Adrenal gland (tissue), 12 donors: ENCODE data around the gene CYP11A1. TPM values are rescaled to one million over a fixed set of nuclear protein-coding genes. Genes with fewer than 3 reads are reported as not detected.

Experiments
- DNase-seq, 7 donors: peaks; one replicate each; pipeline ENCODE4 v3.0.0-alpha.2; 2019 to 2020
- H3K27ac ChIP-seq, 5 donors: fragments of 200-600 bp; sonication (generic) in 4 of 5; 1 replicate in 3 of 5; 2 replicates in 2 of 5; pipeline versions ENCODE4 v1.5.1 to v1.8.0; 2016 to 2020; ENCODE audit warnings: mild to moderate bottlenecking in 1 of 5
- H3K27me3 ChIP-seq: fragments of 200-600 bp; 2 replicates; pipeline ENCODE4 v1.8.0; 2021
- H3K36me3 ChIP-seq, 2 donors: fragments of 200-600 bp; replicated peaks in 1 of 2; 1 replicate in 1 of 2; 2 replicates in 1 of 2; pipeline versions ENCODE4 v1.5.1 to v1.8.0; 2018 to 2022
- H3K4me1 ChIP-seq, 2 donors: fragments of 200-600 bp; replicated peaks in 1 of 2; 1 replicate in 1 of 2; 2 replicates in 1 of 2; pipeline versions ENCODE4 v1.5.1 to v1.8.0; 2018 to 2021
- H3K4me3 ChIP-seq, 4 donors: fragments of 200-600 bp; sonication (generic) in 3 of 4; one replicate each; pipeline ENCODE4 v1.5.1; 2016 to 2018
- H3K9me3 ChIP-seq, 3 donors: fragments of 200-600 bp; sonication (generic) in 1 of 3; replicated peaks in 1 of 3; 1 replicate in 2 of 3; 2 replicates in 1 of 3; pipeline versions ENCODE4 v1.5.1 to v1.8.0; 2016 to 2021
- POLR2A ChIP-seq, 2 donors: fragments of 450-650 bp; IDR thresholded peaks; one replicate each; pipeline ENCODE4 v1.6.1; 2017; ENCODE audit warnings: antibody characterized with exemption in 2 of 2, mild to moderate bottlenecking in 2 of 2, moderate library complexity in 1 of 2
- intact Hi-C, 2 donors: fragments of 100-400 bp; cut with DNase I; formaldehyde crosslinking; loops; one replicate each; pipeline versions ENCODE4 v1.14.1 to v1.15.0; 2022 to 2023
- microRNA-seq, 3 donors: library from miRNA; unstranded; fragments of <30 nt; microRNA quantifications; one replicate each; pipeline ENCODE4, GENCODE V29; 2017 to 2020
- polyA plus RNA-seq, 3 donors: library from polyadenylated mRNA; stranded (reverse); fragments of 200-250 nt in 2 of 3; fragments of 350-450 nt in 1 of 3; fragmentation: Illumina TruSeq in 1 of 3; extraction: RNeasy Lipid Tissue Mini Kit (QIAGEN cat#74804) in 1 of 3; gene quantifications; one replicate each; pipeline ENCODE4 v1.2.3, GENCODE V29; 2013 to 2014
- small RNA-seq, 2 donors: library from RNA; depleted of rRNA; stranded (forward); fragments of <200 nt; gene quantifications; one replicate each; pipeline ENCODE3, GENCODE V24; 2016
- total RNA-seq, 9 donors: library from RNA; depleted of rRNA in 4 of 9; stranded (reverse); fragments of >200 nt in 4 of 9; fragments of 120-200 nt in 1 of 9; fragmentation: NEBNext Ultra II Directional in 1 of 9; extraction: Animal tissue kit (Norgen Biotek cat#: 25700) in 1 of 9; gene quantifications; one replicate each; pipeline versions ENCODE4 v1.1.0 to v1.2.4, GENCODE V29; 2013 to 2023
- TF ChIP-seq, protein P1 (sequence below), 6 experiments: fragments of 450-650 bp in 4 of 6; fragments of 200-600 bp in 2 of 6; sonication (generic) in 1 of 6; IDR thresholded peaks; 1 replicate in 5 of 6; 2 replicates in 1 of 6; pipeline versions ENCODE4 v1.5.1 to v1.8.0; 2016 to 2021; ENCODE audit warnings: antibody characterized with exemption in 6 of 6, mild to moderate bottlenecking in 2 of 6, moderate library complexity in 1 of 6
- donor health status: healthy with polysubstance abuse.
- donor health status: Bipolar disorder and iron deficiency.
- donor health status: DM: yes; HTN: yes; CAD: no.
- donor health status: DM: no; HTN: no; CAD: no.
- donor health status: DM: no; HTN: no; CAD: no.
- donor health status: DM: yes; HTN: yes; CAD: no.

Gene CYP11A1
- total and polyA plus RNA-seq, 12 donors: 233 to 5,219 (median 1,366) TPM

DNA sequence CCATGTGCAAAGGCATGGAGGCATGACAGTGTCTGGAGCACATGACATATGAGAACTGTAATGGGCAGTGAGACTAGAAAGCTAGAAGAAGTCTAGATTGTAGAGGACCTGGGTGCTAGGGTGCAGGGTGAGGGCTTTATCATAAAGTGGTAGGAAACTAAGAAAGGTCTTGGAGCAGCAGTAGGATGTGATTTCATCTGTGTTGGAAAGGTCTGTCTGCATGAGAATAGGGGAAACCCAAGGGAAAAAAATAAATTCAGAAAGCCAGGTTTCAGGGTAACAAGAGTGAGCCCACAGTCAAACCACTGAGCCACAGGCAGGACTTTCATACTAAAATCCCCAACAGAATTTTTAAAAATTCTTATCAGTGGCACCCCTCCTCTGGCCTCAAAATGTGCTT lies 76.8 kb downstream of the CYP11A1 start:
- Histone ChIP-seq H3K4me1 (no peaks in the 10 kb centered on the region), H3K4me3 (no peak overlapping the region), H3K36me3 (no peaks in the 10 kb centered on the region), H3K27me3 (no peaks in the 10 kb centered on the region), H3K27ac (no peak overlapping the region), H3K9me3 (no peaks in the 10 kb centered on the region)
- intact Hi-C loops: no loop called here
- TF ChIP-seq, protein P1, sequence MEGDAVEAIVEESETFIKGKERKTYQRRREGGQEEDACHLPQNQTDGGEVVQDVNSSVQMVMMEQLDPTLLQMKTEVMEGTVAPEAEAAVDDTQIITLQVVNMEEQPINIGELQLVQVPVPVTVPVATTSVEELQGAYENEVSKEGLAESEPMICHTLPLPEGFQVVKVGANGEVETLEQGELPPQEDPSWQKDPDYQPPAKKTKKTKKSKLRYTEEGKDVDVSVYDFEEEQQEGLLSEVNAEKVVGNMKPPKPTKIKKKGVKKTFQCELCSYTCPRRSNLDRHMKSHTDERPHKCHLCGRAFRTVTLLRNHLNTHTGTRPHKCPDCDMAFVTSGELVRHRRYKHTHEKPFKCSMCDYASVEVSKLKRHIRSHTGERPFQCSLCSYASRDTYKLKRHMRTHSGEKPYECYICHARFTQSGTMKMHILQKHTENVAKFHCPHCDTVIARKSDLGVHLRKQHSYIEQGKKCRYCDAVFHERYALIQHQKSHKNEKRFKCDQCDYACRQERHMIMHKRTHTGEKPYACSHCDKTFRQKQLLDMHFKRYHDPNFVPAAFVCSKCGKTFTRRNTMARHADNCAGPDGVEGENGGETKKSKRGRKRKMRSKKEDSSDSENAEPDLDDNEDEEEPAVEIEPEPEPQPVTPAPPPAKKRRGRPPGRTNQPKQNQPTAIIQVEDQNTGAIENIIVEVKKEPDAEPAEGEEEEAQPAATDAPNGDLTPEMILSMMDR (IDR thresholded peaks at IDR 0.05): no peak
- no peak for TF ChIP-seq POLR2A (IDR thresholded peaks at IDR 0.05)
- DNase-seq: no peak

DNA sequence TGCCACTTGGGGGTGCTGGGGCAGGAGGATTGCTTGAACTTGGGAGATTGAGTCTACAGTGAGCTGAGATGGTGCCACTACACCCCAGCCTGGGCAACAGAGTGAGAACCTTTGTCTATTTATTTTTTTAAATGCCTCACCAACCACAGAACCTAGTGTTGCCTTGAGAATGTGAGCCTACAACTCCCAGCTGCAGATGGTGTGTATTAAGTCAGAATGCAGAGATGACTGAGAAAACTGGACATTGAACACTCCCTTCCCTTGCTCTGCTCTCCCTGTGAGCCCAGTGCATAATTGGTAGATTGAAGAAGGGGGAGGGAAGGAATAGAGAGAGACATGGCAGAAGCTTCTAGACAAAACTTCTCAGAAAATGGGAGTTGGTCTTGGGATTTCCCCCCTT lies 77.8 kb downstream of the CYP11A1 start:
- Histone ChIP-seq H3K36me3 (no peaks in the 10 kb centered on the region), H3K27ac (no peak overlapping the region), H3K9me3 (no peaks in the 10 kb centered on the region), H3K27me3 (no peaks in the 10 kb centered on the region), H3K4me3 (no peak overlapping the region), H3K4me1 (no peaks in the 10 kb centered on the region)
- intact Hi-C loops: no loop called here
- DNase-seq: no peak
- no peak for TF ChIP-seq POLR2A (IDR thresholded peaks at IDR 0.05)
- TF ChIP-seq, protein P1 (IDR thresholded peaks at IDR 0.05): no peak

Small RNA genes within 50 kb of the gene (microRNA-seq; reads per million reads assigned to microRNA genes)
- 0 reads per million in 3 donors for gene MIR6881

Small RNA genes within 50 kb of the gene (small RNA-seq; reads per million reads assigned to genes)
- 0 reads per million in 2 donors for gene MIR6881

Other genes with a start within 250 kb of the CYP11A1 start
- gene ISLR2, start 237.1 kb downstream of the CYP11A1 start, total RNA-seq: 1 to 10 TPM in 2 of 9 donors, under 1 TPM in 6, not detected in 1; 0.13 to 2.6 (median 0.56) TPM
- gene ISLR2, start 237.1 kb downstream of the CYP11A1 start, polyA plus RNA-seq: under 1 TPM; 0.24 to 0.48 (median 0.27) TPM
- gene ISLR, start 193.9 kb downstream of the CYP11A1 start, total RNA-seq: 10 to 100 TPM in 7 of 9 donors, 1 to 10 TPM in 2; 7.9 to 63.4 (median 31.1) TPM
- 10 to 100 TPM in 2 of 3 donors, 1 to 10 TPM in 1; 6.1 to 26.3 (median 19.2) TPM for gene ISLR, start 193.9 kb downstream of the CYP11A1 start, polyA plus RNA-seq
- 10 to 100 TPM in 1 of 9 donors, 1 to 10 TPM in 4, under 1 TPM in 2, not detected in 2; 0.22 to 12.6 (median 3.1) TPM for gene STRA6, start 164.9 kb downstream of the CYP11A1 start, total RNA-seq
- gene STRA6, start 164.9 kb downstream of the CYP11A1 start, polyA plus RNA-seq: 10 to 100 TPM in 1 of 3 donors, 1 to 10 TPM in 2; 1.2 to 11.7 (median 9.4) TPM
- 1 to 10 TPM in 1 of 9 donors, under 1 TPM in 5, not detected in 3; 0.11 to 1.1 (median 0.22) TPM for gene CCDC33, start 131.3 kb downstream of the CYP11A1 start, total RNA-seq
- gene CCDC33, start 131.3 kb downstream of the CYP11A1 start, polyA plus RNA-seq: under 1 TPM; 0.30 to 0.48 (median 0.42) TPM
- gene SEMA7A, start 66.3 kb upstream of the CYP11A1 start, total RNA-seq: 10 to 100 TPM in 1 of 9 donors, 1 to 10 TPM in 8; 1.3 to 32.0 (median 3.5) TPM
- 1 to 10 TPM; 2.9 to 5.0 (median 3.9) TPM for gene SEMA7A, start 66.3 kb upstream of the CYP11A1 start, polyA plus RNA-seq
- 10 to 100 TPM; 47.7 to 85.0 (median 59.3) TPM for gene UBL7, start 93.5 kb upstream of the CYP11A1 start, total RNA-seq
- 10 to 100 TPM; 16.0 to 46.1 (median 31.2) TPM for gene UBL7, start 93.5 kb upstream of the CYP11A1 start, polyA plus RNA-seq
- 1 to 10 TPM; 1.0 to 7.1 (median 3.6) TPM for gene ARID3B, start 173.6 kb upstream of the CYP11A1 start, total RNA-seq
- 1 to 10 TPM; 1.8 to 4.4 (median 2.6) TPM for gene ARID3B, start 173.6 kb upstream of the CYP11A1 start, polyA plus RNA-seq
- 100 to 1,000 TPM in 2 of 9 donors, 10 to 100 TPM in 7; 26.2 to 123 (median 58.5) TPM for gene CLK3, start 248.2 kb upstream of the CYP11A1 start, total RNA-seq
- 100 to 1,000 TPM in 2 of 3 donors, 10 to 100 TPM in 1; 71.2 to 160 (median 123) TPM for gene CLK3, start 248.2 kb upstream of the CYP11A1 start, polyA plus RNA-seq